Neural cell (in vitro differentiated cells): ENCODE data around the gene TREML1. TPM values are rescaled to one million over a fixed set of nuclear protein-coding genes. Genes with fewer than 3 reads are reported as not detected.

Experiments
- H2AFZ ChIP-seq: fragments of 200-600, 300-800 bp; sonication (generic), shearing (Covaris generic); 2 replicates; pipeline ENCODE4 v1.6.0; 2014; ENCODE audit warnings: low read depth, mild to moderate bottlenecking, antibody characterized with exemption, low read length, moderate library complexity
- H3F3A ChIP-seq: fragments of 200-600 bp; shearing (Covaris generic); 2 replicates; pipeline ENCODE4 v1.6.1; 2016; ENCODE audit warnings: mild to moderate bottlenecking, moderate library complexity, mixed read lengths, antibody characterized with exemption, low read length; ENCODE audit not compliant: insufficient read depth, poor library complexity, severe bottlenecking
- H3K27ac ChIP-seq: fragments of 200-600, 300-800 bp; sonication (generic), shearing (Covaris generic); 2 replicates; pipeline ENCODE4 v1.5.1; 2014; ENCODE audit warnings: mild to moderate bottlenecking, low read length, moderate library complexity
- H3K27me3 ChIP-seq: fragments of 300-800, 200-600 bp; sonication (generic), shearing (Covaris generic); 2 replicates; pipeline ENCODE4 v1.6.0; 2014; ENCODE audit warnings: mild to moderate bottlenecking, low read depth, low read length, moderate library complexity; ENCODE audit not compliant: insufficient read depth
- H3K36me3 ChIP-seq: fragments of 300-800, 200-600 bp; sonication (generic), shearing (Covaris generic); 2 replicates; pipeline ENCODE4 v1.5.1; 2014; ENCODE audit warnings: mild to moderate bottlenecking, antibody characterized with exemption, low read length, moderate library complexity; ENCODE audit not compliant: insufficient read depth
- H3K4me2 ChIP-seq: fragments of 300-800, 200-600 bp; sonication (generic), shearing (Covaris generic); 2 replicates; pipeline ENCODE4 v1.6.0; 2014; ENCODE audit warnings: mild to moderate bottlenecking, low read length
- H3K4me3 ChIP-seq: fragments of 300-800, 200-600 bp; sonication (generic), shearing (Covaris generic); 2 replicates; pipeline ENCODE4 v1.5.1; 2014; ENCODE audit warnings: mild to moderate bottlenecking, low read length, moderate library complexity
- H3K79me2 ChIP-seq: fragments of 200-600 bp; shearing (Covaris generic); replicated peaks from 2 replicates; pipeline ENCODE4 v1.6.0; 2014; ENCODE audit warnings: mild to moderate bottlenecking, low read length, moderate library complexity; ENCODE audit not compliant: insufficient read depth
- H3K9ac ChIP-seq: fragments of 300-800, 200-600 bp; sonication (generic), shearing (Covaris generic); 2 replicates; pipeline ENCODE4 v1.6.1; 2016; ENCODE audit warnings: mild to moderate bottlenecking, low read length, mixed read lengths
- H3K9me2 ChIP-seq: fragments of 200-600 bp; shearing (Covaris generic); 2 replicates; pipeline ENCODE4 v1.6.1; 2016; ENCODE audit warnings: mild to moderate bottlenecking, low read length, mixed read lengths; ENCODE audit not compliant: insufficient read depth
- H3K9me3 ChIP-seq: fragments of 200-600, 300-800 bp; sonication (generic), shearing (Covaris generic); 2 replicates; pipeline ENCODE4 v1.6.1; 2016; ENCODE audit warnings: mild to moderate bottlenecking, mixed run types, low read length, moderate library complexity, mixed read lengths
- H4K20me1 ChIP-seq: fragments of 200-600 bp; shearing (Covaris generic); 2 replicates; pipeline ENCODE4 v1.6.1; 2016; ENCODE audit warnings: mild to moderate bottlenecking, mixed run types; ENCODE audit not compliant: insufficient read depth
- CTCF ChIP-seq: fragments of 450-650 bp; IDR thresholded peaks from 2 replicates; pipeline ENCODE4 v1.5.1; 2014; ENCODE audit warnings: antibody characterized with exemption, mild to moderate bottlenecking, moderate library complexity; ENCODE audit not compliant: poor library complexity, severe bottlenecking
- EP300 ChIP-seq: fragments of 450-650 bp; conservative IDR thresholded peaks from 2 replicates; pipeline ENCODE4 v1.6.1; 2014; ENCODE audit warnings: antibody characterized with exemption, mild to moderate bottlenecking, moderate library complexity; ENCODE audit not compliant: poor library complexity, severe bottlenecking
- EZH2 ChIP-seq: fragments of 200-600, 300-800 bp; shearing (Covaris generic), sonication (generic); IDR thresholded peaks from 2 replicates; pipeline ENCODE4 v1.6.1; 2014; ENCODE audit warnings: antibody characterized with exemption, low read length, borderline replicate concordance, mild to moderate bottlenecking; ENCODE audit not compliant: insufficient read depth, poor library complexity, severe bottlenecking
- MXI1 ChIP-seq: fragments of 450-650 bp; conservative IDR thresholded peaks from 2 replicates; pipeline ENCODE4 v1.6.1; 2014; ENCODE audit warnings: antibody characterized with exemption, mild to moderate bottlenecking; ENCODE audit not compliant: poor library complexity, severe bottlenecking
- POLR2AphosphoS5 ChIP-seq: IDR thresholded peaks from 2 replicates; pipeline ENCODE4 v1.6.1; 2012
- RAD21 ChIP-seq: fragments of 450-650 bp; conservative IDR thresholded peaks from 2 replicates; pipeline ENCODE4 v1.6.1; 2014; ENCODE audit warnings: antibody characterized with exemption, mild to moderate bottlenecking, moderate library complexity
- REST ChIP-seq: IDR thresholded peaks from 2 replicates; pipeline ENCODE4 v1.6.1; 2012; ENCODE audit warnings: borderline replicate concordance
- SMC3 ChIP-seq: fragments of 450-650 bp; conservative IDR thresholded peaks from 2 replicates; pipeline ENCODE4 v1.6.1; 2014; ENCODE audit warnings: antibody characterized with exemption, mild to moderate bottlenecking, moderate library complexity; ENCODE audit not compliant: poor library complexity
- TAF1 ChIP-seq: IDR thresholded peaks from 2 replicates; pipeline ENCODE4 v1.6.1; 2012; ENCODE audit warnings: low read depth
- polyA plus RNA-seq: library from polyadenylated mRNA; depleted of rRNA; stranded (reverse); fragments of >200 nt; gene quantifications from 2 replicates; pipeline ENCODE4 v1.2.3, GENCODE V29; 2014

Gene TREML1
- polyA plus RNA-seq, 1 donor from 2014 or later, result not detected

- H4K20me1 ChIP-seq, result no peaks in the 10 kb centered on the region
- no peaks in the 10 kb centered on the region for H3K36me3 ChIP-seq
- H3F3A ChIP-seq, result no peaks in the 10 kb centered on the region
- H3K27me3 ChIP-seq, result no peaks in the 10 kb centered on the region
- no peak overlapping the region for H3K4me2 ChIP-seq
- no peaks in the 10 kb centered on the region for H3K9me2 ChIP-seq
- H3K27ac ChIP-seq, result no peak overlapping the region
- H3K9me3 ChIP-seq, result peaks cover 1% of the 10 kb centered on the region
- no peak overlapping the region for H3K4me3 ChIP-seq
- H3K9ac ChIP-seq, result no peak overlapping the region
- TF ChIP-seq RAD21 (no peak), REST (no peak), TAF1 (no peak), EZH2 (no peak), SMC3 (no peak), CTCF (no peak), POLR2AphosphoS5 (no peak), MXI1 (no peak), EP300 (no peak)
- no peak overlapping the region for H2AFZ ChIP-seq
- H3K79me2 ChIP-seq, result no peaks in the 10 kb centered on the region
Observed at GRCh38 chr6:41184761-41185160, 30.6 kb upstream of the TREML1 start.

GRCh38 chr6:41182069-41183034 lies 28.2 kb upstream of the TREML1 start:
- Histone ChIP-seq H3K36me3 (no peaks in the 10 kb centered on the region), H3K9me3 (no peaks in the 10 kb centered on the region), H3K9ac (no peak overlapping the region), H3K27ac (no peak overlapping the region), H4K20me1 (no peaks in the 10 kb centered on the region), H3F3A (no peaks in the 10 kb centered on the region), H3K79me2 (no peaks in the 10 kb centered on the region), H3K4me3 (no peak overlapping the region), H3K27me3 (no peaks in the 10 kb centered on the region), H3K9me2 (no peaks in the 10 kb centered on the region), H3K4me2 (no peak overlapping the region), H2AFZ (no peak overlapping the region)
- TF ChIP-seq REST, result no peak
- TF ChIP-seq POLR2AphosphoS5, result no peak
- no peak for TF ChIP-seq EZH2
- TF ChIP-seq EP300, result no peak
- no peak for TF ChIP-seq CTCF
- no peak for TF ChIP-seq SMC3
